ENCODE data around the gene BCOR. TPM values are rescaled to one million over a fixed set of nuclear protein-coding genes. Genes with fewer than 3 reads are reported as not detected.

BCOR gene
- total RNA-seq, 4 donors from 2014 or later = 12.8 to 28.8 (median 18.6) TPM

DNA sequence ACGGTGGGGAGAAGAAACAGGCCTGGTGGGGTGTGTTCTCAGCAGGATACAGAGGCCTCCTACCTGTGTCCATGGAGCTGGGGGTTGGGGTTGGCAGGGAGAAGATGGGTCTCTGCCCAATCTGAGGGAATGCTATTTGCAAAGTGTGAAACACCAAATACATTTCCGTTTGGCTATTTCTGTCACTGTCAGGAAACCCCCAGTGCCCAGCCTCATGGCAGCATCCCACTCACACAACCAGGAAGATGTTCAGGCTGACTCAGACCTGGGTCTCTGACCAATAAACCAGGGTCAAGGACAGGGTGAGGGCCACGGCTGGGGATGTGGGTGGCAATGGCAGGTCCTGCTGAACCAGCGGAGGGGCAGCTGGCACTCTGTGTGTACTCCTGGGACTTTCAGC lies 41.3 kb downstream of the BCOR start:
- no peak for ATAC-seq (ENCODE audit: low FRiP score)
- no peak for DNase-seq (ENCODE audit: low spot score)
- TF ChIP-seq, protein P1, sequence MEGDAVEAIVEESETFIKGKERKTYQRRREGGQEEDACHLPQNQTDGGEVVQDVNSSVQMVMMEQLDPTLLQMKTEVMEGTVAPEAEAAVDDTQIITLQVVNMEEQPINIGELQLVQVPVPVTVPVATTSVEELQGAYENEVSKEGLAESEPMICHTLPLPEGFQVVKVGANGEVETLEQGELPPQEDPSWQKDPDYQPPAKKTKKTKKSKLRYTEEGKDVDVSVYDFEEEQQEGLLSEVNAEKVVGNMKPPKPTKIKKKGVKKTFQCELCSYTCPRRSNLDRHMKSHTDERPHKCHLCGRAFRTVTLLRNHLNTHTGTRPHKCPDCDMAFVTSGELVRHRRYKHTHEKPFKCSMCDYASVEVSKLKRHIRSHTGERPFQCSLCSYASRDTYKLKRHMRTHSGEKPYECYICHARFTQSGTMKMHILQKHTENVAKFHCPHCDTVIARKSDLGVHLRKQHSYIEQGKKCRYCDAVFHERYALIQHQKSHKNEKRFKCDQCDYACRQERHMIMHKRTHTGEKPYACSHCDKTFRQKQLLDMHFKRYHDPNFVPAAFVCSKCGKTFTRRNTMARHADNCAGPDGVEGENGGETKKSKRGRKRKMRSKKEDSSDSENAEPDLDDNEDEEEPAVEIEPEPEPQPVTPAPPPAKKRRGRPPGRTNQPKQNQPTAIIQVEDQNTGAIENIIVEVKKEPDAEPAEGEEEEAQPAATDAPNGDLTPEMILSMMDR (IDR thresholded peaks at IDR 0.05) = no peak

DNA sequence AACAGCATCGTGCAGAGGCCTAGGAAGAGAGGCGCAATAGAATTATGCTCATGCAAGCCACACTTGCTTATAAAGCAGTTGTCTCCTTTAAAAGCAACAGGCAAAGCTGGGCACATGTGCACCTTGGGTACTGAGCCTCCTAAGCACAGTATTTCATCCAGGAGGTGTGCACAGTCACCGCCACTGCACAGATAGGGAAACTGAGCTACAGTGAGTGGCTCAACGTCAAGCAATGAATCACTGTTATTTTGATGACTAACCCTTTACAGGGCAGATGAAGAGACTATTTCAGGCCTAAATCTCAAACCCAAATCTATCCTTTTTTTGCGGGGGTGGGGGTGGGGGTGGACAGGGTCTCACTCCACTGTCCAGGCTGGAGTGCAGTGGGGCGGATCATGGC lies 42.3 kb downstream of the BCOR start:
- ATAC-seq (ENCODE audit: low FRiP score) (no peak), DNase-seq (ENCODE audit: low spot score) (no peak)
- TF ChIP-seq, protein P1 (IDR thresholded peaks at IDR 0.05) = no peak

DNA sequence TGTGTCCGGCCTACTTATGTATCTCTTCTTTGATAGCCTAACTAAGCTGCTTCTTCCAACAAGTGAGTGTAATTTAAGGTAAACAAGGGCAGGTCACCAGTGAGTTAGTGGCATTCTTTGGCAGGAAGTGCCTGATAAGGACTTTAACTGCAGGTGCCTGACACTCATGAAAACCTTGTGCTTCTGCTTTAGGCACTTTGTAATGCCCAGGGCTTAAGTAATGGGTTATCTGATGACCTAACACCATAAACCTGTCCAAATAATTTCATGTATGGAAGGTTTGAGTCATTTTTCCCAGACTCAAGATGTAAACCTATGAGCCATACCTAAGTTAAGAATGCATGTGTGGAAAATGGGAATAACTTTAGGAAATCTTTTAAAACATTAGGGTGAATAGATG lies 43.0 kb downstream of the BCOR start:
- TF ChIP-seq, protein P1 (IDR thresholded peaks at IDR 0.05) = no peak
- ATAC-seq (ENCODE audit: low FRiP score) = no peak
- no peak for DNase-seq (ENCODE audit: low spot score)

DNA sequence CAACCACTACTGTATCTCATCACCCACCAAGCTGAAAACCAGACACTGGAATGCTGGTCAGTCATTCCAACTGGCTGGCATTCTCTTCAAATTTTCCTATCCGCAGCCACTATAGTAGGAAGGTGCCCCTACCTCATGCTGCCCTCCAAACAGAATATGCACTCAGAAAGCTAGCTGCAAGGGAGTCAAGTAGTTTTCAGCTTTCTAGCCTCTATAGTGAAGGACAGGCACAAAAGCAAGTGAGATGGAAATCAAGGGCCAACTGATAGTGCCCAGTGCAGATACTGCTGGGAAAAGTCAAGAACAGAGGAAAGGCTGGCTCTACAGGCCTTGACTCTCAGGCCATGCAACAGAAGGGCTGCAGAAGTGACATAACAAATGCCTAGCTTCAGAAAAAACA lies 47.2 kb downstream of the BCOR start:
- ATAC-seq (ENCODE audit: low FRiP score) = no peak
- TF ChIP-seq, protein P1 (IDR thresholded peaks at IDR 0.05) = no peak
- DNase-seq (ENCODE audit: low spot score) = no peak

DNA sequence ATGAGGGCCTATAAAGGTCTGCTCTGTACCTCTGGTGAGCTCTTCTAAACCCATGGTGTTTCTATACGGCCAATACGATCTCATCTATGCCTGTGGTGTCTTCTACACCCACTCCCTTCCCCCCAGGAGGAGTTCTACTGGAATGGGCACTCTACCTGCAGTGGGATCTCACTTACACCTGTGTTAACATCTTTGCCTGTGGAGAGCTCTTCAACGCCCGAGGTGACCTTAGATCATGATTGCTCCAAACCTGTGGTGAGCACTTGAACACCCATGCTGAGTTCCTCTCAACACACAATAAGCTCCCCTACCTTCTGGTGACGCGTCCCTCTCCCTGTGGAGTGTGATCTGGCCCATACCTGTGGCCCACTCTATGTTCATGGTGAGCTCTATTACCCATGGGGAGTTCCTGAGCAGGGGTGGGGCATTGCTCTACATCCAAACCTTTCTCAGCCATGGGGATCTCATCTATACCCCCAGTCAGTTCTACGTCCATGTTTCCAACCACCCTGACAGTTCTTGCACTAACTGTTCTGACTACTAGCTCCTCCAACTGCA lies 48.6 kb downstream of the BCOR start:
- ATAC-seq (ENCODE audit: low FRiP score) = no peak
- DNase-seq (ENCODE audit: low spot score) = no peak

DNA sequence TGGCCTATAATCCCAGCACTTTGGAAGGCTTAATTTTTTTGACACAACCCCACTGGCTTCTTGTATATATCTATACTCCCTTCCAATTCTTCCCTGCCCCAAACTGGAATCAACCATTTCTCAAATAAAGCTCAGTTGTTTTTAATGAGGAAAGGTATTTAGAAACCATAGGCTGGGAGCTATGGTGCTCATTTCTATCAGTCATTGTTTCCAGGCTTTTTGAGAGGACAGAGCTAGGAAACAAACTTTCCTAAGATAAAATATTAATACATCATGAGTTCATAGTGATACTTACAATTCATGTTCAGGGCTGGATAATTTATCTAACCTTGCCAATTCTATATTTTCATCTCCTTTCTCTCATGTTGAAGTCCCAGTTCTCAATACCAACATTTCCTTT lies 50.3 kb downstream of the BCOR start:
- DNase-seq (ENCODE audit: low spot score) (no peak), ATAC-seq (ENCODE audit: low FRiP score) (no peak)
- TF ChIP-seq, protein P1 (IDR thresholded peaks at IDR 0.05) = no peak

More for the DNA sequence above, 48.6 kb downstream of the BCOR start:
- TF ChIP-seq, protein P1 (IDR thresholded peaks at IDR 0.05) = no peak

DNA sequence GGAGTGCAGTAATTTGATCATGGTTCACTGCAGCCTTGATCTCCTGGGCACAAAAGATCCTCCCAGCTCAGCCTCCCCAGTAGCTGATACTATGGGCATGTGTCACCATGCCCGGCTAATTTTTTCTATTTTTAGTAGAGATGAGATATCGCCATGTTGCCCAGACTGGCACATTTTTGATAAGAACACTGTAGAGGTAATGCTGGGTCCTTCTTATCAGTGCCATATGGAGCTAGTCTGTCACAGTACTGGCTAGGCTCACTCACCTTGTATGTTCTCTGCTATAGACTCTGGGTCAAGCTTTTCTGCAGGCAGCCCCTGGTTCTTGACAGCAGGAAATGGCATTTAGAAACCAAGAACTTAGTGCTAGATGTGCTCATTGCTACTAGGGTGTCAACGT lies 53.9 kb downstream of the BCOR start:
- TF ChIP-seq, protein P1 (IDR thresholded peaks at IDR 0.05) = no peak
- ATAC-seq (ENCODE audit: low FRiP score) = no peak
- DNase-seq (ENCODE audit: low spot score) = no peak
